GM18951 (cell line): ENCODE results near the gene MARCHF7.
"Not testable (repeated sequence)": the region's sequence is repeated elsewhere in the genome, so short reads cannot be mapped to it uniquely, and the experiment has no call there.

Source experiments
- POLR2A ChIP-seq: IDR thresholded peaks from 4 replicates; pipeline ENCODE4 v1.6.1; 2011; ENCODE audit warnings: mild to moderate bottlenecking; ENCODE audit not compliant: insufficient read length, insufficient read depth; ENCODE audit errors: extremely low read depth
- in situ Hi-C: fragments of 300-500 bp; cut with MboI; formaldehyde crosslinking; loops from one replicate; pipeline ENCODE4 v1.12.0; 2022; ENCODE audit warnings: low sequenced_read_pairs, mixed read lengths, inconsistent platforms; ENCODE audit not compliant: unreplicated experiment

The MARCHF7 gene

DNA sequence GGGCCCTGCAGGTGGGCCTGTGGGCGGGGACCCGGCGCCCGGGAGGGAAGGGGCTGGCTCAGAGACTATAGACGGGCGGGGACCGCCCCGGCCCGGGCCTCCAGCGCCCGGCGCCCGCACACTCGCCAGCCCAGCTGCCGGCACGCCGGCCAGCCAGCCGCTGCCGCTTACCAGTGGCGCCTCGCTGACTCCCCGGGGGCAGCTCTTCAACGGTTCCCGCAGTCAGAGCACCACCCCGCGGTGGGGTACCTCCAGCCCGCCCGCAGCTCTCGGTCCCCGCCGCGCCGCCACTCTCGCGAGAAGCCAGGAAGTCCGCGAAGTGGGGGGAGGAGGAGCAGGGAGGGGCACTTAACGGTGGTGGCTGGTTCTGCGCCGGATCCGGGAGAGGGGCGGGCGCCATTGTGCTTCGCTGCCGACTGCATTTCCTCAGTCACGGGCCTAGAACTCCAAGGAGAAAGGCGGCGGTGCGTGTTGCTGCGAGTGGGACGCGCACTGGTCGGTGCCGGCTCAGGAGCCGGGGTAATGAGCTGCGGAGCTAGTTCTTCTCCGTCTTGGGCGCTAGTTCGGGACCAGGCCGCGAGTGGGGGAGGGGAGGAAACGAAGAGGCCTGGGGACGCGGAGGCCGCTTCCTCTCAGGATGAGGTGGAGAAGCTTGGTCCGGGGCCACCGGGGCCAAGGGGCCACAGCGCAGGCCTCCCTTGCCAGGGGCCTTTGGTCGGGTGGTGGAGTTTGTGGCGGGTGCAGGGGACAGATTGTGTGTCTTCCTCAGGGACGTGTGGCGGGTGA, at the start of gene MARCHF7:
MARCHF7 (plus strand) TSS at position 364 of the 786 bp plus-strand sequence. CDS start 16,517 bp downstream, outside the sequence.
- in situ Hi-C loops = no loop called here
- TF ChIP-seq POLR2A = peak; percentile 89

GRCh38 chr2:159667423-159667822, 44.9 kb upstream of the MARCHF7 start:
- in situ Hi-C loops = not testable (repeated sequence)

DNA sequence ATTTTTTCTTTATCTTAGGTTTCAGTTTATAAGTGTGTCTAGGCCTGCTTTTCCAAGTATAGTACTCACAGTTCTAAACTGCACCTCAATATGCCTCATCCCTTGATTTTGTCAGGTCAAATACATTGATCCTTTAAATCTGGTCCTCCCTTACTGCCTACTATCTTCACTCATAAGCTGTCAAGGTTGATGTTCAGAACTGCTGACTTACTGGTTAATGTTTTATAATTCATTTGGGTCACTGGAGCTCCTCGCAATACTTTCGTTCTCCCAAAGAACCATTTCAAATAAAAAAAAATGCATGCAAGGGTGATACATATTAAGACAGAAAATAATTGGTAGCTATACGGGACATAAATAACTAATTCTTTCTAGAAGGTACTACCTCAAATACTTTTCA, 41.3 kb upstream of the MARCHF7 start:
- in situ Hi-C loops = no loop called here
- no peak for TF ChIP-seq POLR2A

DNA sequence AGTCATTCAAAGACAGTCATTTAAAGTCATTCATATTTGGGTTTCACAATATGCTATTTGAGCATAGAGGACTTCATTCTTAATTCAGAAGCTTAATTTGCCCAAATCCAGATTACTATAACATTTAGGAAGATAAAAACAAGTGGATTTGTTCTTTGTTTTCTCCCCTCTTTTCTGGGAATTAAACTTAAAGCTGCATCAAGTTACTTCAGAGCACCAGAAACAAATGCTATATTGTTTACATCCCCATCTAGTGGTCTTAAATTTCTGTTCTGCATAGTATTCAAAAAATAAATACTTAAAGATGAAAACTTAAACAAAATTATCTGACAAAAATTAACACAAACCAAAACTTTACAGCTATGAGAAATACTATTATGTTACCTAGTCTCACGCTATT, 34.7 kb upstream of the MARCHF7 start:
- no peak for TF ChIP-seq POLR2A
- in situ Hi-C loops = no loop called here

DNA sequence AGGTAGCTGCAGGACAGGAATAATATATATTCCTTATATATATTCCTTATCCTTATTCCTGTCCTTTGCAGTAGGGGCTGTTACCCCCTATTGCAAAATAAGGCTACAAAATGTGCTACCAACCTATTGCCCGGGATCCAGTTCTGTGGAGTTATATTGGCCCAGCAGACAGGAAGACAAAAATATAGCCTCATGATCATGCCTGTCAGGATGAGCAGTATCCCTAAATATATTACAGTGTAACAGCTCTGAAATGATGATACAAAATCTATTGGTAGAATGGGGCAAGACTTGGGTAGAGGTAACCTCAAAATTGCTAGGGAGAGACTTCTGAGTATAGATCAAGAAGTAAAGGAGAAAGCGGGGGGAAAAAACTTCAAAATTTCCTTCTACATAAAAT, 31.6 kb upstream of the MARCHF7 start:
- TF ChIP-seq POLR2A = no peak
- in situ Hi-C loops = no loop called here

DNA sequence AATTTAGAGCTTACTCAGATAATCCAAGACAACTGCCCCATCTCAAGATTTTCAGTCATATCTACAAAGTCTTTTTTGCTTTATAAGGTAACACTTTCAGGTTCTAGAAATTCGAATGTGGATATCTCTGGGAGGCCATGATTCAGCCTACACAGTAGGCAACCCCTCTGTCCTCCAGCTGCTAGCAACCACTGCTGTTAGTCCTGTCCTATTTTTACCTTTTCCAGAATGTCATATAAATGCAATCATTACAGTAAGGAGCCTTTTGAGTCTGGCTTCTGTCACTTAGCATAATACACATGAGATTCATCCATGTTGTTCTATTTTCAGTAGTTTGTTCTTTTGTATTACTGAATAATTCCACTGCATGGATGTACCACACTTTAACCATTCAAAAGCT, 28.5 kb upstream of the MARCHF7 start:
- no peak for TF ChIP-seq POLR2A
- in situ Hi-C loops = no loop called here

DNA sequence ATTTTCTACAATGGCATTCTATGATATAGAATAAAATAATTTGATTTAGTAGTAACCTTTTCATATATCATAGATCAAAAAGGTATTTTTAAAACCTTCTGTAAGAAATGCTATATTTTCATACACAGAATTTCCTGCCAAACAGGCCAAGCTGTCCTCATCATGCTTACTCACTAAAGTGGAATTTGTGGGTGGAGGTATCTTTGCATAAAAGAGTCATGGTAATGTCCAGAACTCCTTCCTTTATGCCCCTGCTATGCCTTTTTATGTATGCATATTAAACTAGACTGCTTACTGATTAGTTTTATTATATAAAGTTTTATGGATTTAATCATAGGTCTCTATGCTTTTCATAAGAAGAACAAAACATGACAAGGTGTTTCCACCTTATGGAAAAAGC, 27.5 kb upstream of the MARCHF7 start:
- TF ChIP-seq POLR2A = no peak
- in situ Hi-C loops = no loop called here

DNA sequence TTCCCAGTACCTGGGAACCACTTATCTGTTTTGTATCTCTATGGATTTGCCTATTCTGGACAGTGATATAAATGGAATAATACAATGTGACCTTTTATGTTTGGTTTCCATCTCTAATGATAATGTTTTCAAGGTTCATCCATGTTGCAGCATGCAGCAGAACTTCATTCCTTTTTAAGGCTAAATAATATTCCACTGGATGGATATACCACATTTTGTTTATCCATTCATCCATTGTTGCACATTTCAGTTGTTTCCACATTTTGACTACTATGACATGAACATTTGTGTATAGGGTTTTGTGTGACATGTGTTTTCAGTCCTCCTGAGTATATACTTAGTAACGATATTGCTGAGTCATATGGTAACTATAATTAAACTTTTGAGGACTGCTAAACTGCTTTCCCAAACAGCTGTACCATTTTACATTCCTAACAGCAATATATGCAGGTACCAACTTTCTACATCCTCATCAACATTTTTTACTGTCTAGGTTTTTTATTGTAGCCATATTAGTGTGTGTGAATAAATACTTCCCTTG, 17.7 kb upstream of the MARCHF7 start:
- in situ Hi-C loops = no loop called here
- TF ChIP-seq POLR2A = no peak

DNA sequence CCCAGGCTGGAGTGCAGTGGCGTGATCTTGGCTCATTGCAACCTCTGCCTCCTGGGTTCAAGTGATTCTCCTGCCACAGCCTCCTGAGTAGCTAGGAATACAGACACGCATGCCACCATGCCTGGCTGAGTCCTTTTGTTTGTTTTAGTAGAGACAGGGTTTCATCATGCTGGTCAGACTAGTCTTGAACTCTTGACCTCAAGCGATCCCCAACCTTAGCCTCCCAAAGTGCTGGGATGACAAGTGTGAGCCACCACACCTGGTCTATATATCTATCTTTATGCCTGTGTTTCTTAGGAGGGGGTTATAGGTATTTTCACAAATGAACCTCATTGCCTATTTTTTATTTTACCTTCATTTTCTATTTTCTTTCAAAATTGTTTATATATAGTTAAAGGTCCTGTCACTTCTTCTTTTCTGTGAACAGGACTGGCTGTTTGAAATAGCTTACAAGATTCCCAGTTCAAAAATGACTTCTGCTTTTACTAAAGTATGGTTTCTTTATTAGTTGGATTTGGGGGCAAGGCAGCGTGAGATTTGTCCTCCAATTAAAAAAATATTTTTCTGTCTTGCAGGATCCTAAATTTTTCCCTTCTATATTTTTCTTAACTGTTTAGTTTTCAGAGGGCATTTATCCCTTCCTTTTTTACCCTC, 16.4 kb upstream of the MARCHF7 start:
- TF ChIP-seq POLR2A = no peak
- in situ Hi-C loops = no loop called here

DNA sequence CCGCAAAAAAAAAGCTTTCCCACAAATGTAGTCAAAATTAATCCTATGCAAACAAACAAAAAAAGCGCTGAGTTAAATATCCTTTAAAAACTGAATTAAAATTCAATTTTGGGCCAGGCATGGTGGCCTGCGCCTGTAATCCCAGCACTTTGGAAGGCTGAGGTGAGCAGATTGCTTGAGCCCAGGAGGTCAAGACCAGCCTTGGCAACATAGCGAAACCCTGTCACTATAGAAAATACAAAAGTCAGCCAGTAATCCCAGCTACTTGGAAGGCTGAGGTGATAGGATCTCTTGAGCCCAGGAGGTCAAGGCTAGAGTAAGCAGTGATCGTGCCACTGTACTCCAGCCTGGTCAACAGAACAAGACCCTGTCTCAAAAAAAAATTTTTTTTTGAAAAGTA, 8.8 kb upstream of the MARCHF7 start:
- no peak for TF ChIP-seq POLR2A
- in situ Hi-C loops = no loop called here

DNA sequence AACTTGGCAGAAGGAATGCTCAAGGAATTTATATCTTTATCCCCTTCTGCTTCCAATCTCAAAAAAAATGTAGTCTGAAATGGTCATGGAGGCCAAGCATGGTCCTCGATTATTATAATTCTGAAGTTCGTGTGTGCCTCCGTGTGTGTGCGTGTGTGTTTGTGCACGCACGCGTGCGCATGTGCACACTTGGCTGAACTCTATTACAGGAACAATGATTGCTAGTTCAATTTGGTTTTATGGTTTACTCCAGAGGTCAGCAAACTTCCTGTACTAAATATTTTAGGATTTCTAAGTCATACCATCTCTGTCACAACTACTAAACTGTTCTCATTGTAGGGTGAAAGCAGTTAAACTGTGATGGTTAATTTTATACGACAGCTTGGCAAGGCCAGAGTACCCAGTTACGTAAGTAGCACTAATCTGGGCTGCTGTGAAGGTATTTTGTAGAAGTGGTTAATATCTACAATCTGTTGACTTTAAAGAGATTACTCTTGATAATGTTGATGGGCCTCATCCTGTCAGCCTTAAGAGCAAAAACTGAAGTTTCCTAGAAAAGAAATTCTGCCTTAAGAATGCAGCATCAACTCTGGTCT, 5.8 kb upstream of the MARCHF7 start:
- TF ChIP-seq POLR2A = no peak
- in situ Hi-C loops = no loop called here

DNA sequence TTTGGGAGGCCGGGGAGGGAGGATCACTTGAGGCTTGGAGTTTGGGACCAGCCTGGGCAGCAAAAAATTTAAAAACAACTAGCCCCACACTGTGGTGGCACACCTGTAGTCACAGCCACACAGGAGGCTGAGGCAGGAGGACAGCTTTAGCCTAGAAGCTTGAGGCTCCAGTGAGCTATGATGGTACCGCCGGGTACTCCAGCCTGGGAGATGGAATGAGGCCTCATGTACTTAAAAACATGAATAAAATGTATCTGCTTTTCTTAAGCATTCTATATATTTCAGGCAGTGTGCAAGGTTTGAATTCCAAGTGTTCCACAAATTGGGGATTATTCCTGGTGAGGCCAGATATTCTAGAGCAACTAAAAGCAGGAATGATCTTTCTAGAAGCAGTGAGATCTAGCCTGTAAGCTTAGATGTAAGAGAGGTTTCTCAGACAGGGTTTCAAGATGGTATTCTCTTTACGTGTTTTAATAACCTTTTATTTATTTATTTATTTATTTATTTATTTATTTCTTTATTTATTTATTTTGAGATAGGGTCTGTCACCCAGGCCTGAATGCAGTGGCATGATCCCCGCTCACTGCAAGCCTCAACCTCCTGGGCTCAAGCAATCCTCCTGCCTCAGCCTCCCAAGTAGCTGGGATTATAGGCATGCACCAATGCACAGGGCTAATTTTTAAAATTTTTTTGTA, 4.1 kb upstream of the MARCHF7 start:
- no peak for TF ChIP-seq POLR2A
- in situ Hi-C loops = no loop called here

GRCh38 chr2:159710601-159711180, 1.6 kb upstream of the MARCHF7 start:
- no peak for TF ChIP-seq POLR2A
- in situ Hi-C loops = no loop called here
